Measurements from ENCODE around the gene SIGLEC8. TPM values are rescaled to one million over a fixed set of nuclear protein-coding genes. Genes with fewer than 3 reads are reported as not detected.

SIGLEC8 gene
- total and polyA plus RNA-seq, 9 of the 15 experiments (the other 6 are each of a cell fraction or from before 2014, with no cell fraction given) = 0.04 to 0.65 (median 0.39) TPM

DNA sequence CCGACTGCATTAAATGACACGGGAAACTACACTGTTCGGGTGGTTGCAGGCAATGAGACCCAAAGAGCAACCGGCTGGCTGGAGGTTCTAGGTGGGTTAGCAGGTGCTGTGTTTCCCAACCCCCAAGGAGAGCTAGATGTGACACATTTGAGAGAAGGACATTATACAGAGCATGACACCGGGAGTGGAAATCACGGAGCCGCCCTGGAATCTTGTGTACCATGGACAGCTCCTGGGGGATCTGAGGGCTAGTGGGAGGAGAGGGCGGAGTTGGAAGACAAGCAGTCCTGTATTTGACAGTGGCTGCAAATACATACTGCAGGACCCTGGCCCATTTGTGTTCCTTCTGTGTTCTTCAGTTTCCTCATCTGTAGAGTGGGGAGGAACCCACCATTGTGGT, 22.3 kb upstream of the SIGLEC8 start (continued):
- TF ChIP-seq, protein P1, sequence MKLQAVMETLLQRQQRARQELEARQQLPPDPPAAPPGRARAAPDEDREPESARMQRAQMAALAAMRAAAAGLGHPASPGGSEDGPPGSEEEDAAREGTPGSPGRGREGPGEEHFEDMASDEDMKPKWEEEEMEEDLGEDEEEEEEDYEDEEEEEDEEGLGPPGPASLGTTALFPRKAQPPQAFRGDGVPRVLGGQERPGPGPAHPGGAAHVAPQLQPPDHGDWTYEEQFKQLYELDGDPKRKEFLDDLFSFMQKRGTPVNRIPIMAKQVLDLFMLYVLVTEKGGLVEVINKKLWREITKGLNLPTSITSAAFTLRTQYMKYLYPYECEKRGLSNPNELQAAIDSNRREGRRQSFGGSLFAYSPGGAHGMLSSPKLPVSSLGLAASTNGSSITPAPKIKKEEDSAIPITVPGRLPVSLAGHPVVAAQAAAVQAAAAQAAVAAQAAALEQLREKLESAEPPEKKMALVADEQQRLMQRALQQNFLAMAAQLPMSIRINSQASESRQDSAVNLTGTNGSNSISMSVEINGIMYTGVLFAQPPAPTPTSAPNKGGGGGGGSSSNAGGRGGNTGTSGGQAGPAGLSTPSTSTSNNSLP (IDR thresholded peaks at IDR 0.05; ENCODE audit: borderline replicate concordance, low read depth, low read length) = no peak
- TF ChIP-seq ZNF311 (CRISPR knock-in tag; IDR thresholded peaks at IDR 0.05) = no peak
- TF ChIP-seq TEAD1 (CRISPR knock-in tag; IDR thresholded peaks at IDR 0.05) = peak; percentile 63 to 71; a peak in 2 of 4 replicates
- no peak for TF ChIP-seq MYBL2 (IDR thresholded peaks at IDR 0.05; ENCODE audit: low read depth)
- TF ChIP-seq MYBL2 (CRISPR knock-in tag; IDR thresholded peaks at IDR 0.05; ENCODE audit: borderline replicate concordance) = no peak
- TF ChIP-seq, protein P2, sequence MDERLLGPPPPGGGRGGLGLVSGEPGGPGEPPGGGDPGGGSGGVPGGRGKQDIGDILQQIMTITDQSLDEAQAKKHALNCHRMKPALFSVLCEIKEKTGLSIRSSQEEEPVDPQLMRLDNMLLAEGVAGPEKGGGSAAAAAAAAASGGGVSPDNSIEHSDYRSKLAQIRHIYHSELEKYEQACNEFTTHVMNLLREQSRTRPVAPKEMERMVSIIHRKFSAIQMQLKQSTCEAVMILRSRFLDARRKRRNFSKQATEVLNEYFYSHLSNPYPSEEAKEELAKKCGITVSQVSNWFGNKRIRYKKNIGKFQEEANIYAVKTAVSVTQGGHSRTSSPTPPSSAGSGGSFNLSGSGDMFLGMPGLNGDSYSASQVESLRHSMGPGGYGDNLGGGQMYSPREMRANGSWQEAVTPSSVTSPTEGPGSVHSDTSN (CRISPR knock-in tag; IDR thresholded peaks at IDR 0.05; ENCODE audit: low read depth) = no peak
- TF ChIP-seq, protein P2 (tag; conservative IDR thresholded peaks at IDR 0.05; ENCODE audit: low read depth) = no peak
- no peak for TF ChIP-seq ZNF655 (CRISPR knock-in tag; IDR thresholded peaks at IDR 0.05)
- no peak for TF ChIP-seq ASH1L (IDR thresholded peaks at IDR 0.05; ENCODE audit: borderline replicate concordance, low read depth, partially characterized antibody)
- no peak for TF ChIP-seq NCOA4 (IDR thresholded peaks at IDR 0.05; ENCODE audit: partially characterized antibody)
- no peak for TF ChIP-seq CREB1 (IDR thresholded peaks at IDR 0.05)
- no peak for TF ChIP-seq CREB1 (CRISPR knock-in tag; IDR thresholded peaks at IDR 0.05)
- no peak for TF ChIP-seq RBM39 (optimal IDR thresholded peaks at IDR 0.05; ENCODE audit: low read depth, low read length)
- TF ChIP-seq ZNF24 (IDR thresholded peaks at IDR 0.05) = no peak; the same call in 1 of the 2 replicates
- TF ChIP-seq RBM15 (IDR thresholded peaks at IDR 0.05; ENCODE audit: insufficient read depth, low read length) = no peak
- no peak for TF ChIP-seq ZBTB1 (CRISPR knock-in tag; IDR thresholded peaks at IDR 0.05; ENCODE audit: borderline replicate concordance, low read depth)
- no peak for TF ChIP-seq SNRNP70 (optimal IDR thresholded peaks at IDR 0.05; ENCODE audit: low read depth, low read length)
- TF ChIP-seq CEBPG (CRISPR knock-in tag; IDR thresholded peaks at IDR 0.05) = no peak
- no peak for TF ChIP-seq CEBPG (tag; conservative IDR thresholded peaks at IDR 0.05 in 1 of 2, IDR thresholded peaks at IDR 0.05 in 1 of 2)
- TF ChIP-seq ELK1 (CRISPR knock-in tag; IDR thresholded peaks at IDR 0.05) = no peak
- no peak for TF ChIP-seq ZNF395 (CRISPR knock-in tag; IDR thresholded peaks at IDR 0.05)
- peak; percentile 99 for TF ChIP-seq EHMT2 (IDR thresholded peaks at IDR 0.05)

Measured in K562 (cell line).